Eye (tissue), 1 donor: ENCODE measurements around the gene SAMD13.

Experiments used
- DNase-seq: peaks from one replicate; pipeline ENCODE4 v3.0.0-alpha.2; 2015

SAMD13 gene

GRCh38 chr1:84301004-84301784, at the start of gene SAMD13:
TSS of gene SAMD13 (plus strand) at chr1:84301708. CDS start at chr1:84303235, 1,527 bp downstream.
- DNase-seq: peak; percentile 95

- no peak for DNase-seq
Observed at GRCh38 chr1:84253036-84253435, 48.5 kb upstream of the SAMD13 start.

- DNase-seq: no peak
Observed at GRCh38 chr1:84253891-84254290, 47.6 kb upstream of the SAMD13 start.

- DNase-seq: no peak
Observed at GRCh38 chr1:84254703-84255238, 46.7 kb upstream of the SAMD13 start.

GRCh38 chr1:84255582-84255981, 45.9 kb upstream of the SAMD13 start:
- DNase-seq: no peak

GRCh38 chr1:84257617-84258016, 43.9 kb upstream of the SAMD13 start:
- DNase-seq: no peak

- DNase-seq: no peak
Observed at GRCh38 chr1:84259376-84259775, 42.1 kb upstream of the SAMD13 start.

- DNase-seq: no peak
Observed at GRCh38 chr1:84259989-84260388, 41.5 kb upstream of the SAMD13 start.

GRCh38 chr1:84260852-84261518, 40.5 kb upstream of the SAMD13 start:
- no peak for DNase-seq

GRCh38 chr1:84264961-84265360, 36.5 kb upstream of the SAMD13 start:
- DNase-seq: no peak

- no peak for DNase-seq
Observed at GRCh38 chr1:84265867-84266266, 35.6 kb upstream of the SAMD13 start.

GRCh38 chr1:84266748-84267147, 34.8 kb upstream of the SAMD13 start:
- no peak for DNase-seq

GRCh38 chr1:84267476-84267875, 34.0 kb upstream of the SAMD13 start:
- DNase-seq: no peak

GRCh38 chr1:84268346-84268745, 33.2 kb upstream of the SAMD13 start:
- no peak for DNase-seq

- DNase-seq: no peak
Observed at GRCh38 chr1:84269306-84269705, 32.2 kb upstream of the SAMD13 start.

- peak; percentile 12 for DNase-seq
Observed at GRCh38 chr1:84271441-84272151, 29.9 kb upstream of the SAMD13 start.

GRCh38 chr1:84272401-84272800, 29.1 kb upstream of the SAMD13 start:
- no peak for DNase-seq

GRCh38 chr1:84277343-84278059, 24.0 kb upstream of the SAMD13 start:
- DNase-seq: no peak

- DNase-seq: no peak
Observed at GRCh38 chr1:84278905-84279304, 22.6 kb upstream of the SAMD13 start.

- no peak for DNase-seq
Observed at GRCh38 chr1:84280912-84281311, 20.6 kb upstream of the SAMD13 start.

- DNase-seq: no peak
Observed at GRCh38 chr1:84282780-84283333, 18.7 kb upstream of the SAMD13 start.

- DNase-seq: no peak
Observed at GRCh38 chr1:84283381-84283780, 18.1 kb upstream of the SAMD13 start.

GRCh38 chr1:84286071-84286470, 15.4 kb upstream of the SAMD13 start:
- no peak for DNase-seq
